ENCODE data around the gene PCNX2.

The PCNX2 gene

DNA sequence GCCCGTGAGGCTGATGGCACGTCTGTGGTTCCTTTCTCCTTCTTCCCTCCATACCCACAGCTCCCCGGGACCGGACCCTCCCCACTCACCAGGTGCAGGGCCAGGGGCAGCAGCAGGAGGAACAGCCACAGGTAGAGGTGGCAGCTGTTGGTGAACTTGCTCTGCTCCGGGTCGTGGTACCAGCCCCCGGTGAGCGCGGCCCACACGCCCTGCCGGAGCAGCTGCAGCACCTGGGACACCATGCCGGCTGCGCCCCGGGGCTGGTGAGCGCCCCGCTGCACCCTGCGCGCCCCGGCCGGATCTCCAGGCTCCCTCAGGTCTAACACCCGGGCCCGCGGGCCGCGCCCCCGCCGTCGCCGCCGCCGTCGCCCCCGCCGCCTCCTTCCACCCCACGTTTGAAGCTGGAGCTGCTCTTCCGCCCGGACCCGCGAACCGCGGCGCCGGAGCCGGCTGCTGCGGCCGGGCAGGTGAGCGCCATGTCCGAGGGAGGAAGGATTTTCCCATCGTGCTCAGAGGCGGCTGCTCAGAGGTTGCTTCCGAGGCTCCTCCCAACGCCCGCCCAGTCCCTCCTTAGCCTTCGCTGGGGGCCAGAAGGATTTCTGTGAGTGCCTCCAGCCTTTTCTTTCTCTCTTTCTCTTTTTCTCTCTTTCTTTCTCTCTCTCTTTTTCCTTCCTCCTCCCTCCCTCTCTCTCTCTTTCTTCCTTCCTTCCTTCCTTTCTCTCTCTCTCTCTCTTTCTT, at the start of gene PCNX2 (continued):
- TF ChIP-seq IKZF3 (tag by site-specific recombination; IDR thresholded peaks at IDR 0.05) (peak; percentile 83), ZSCAN4 (tag by site-specific recombination; IDR thresholded peaks at IDR 0.05) (0 out of 2 replicates have a peak, but pooled peaks have one; percentile 56), ZBTB6 (tag by site-specific recombination; IDR thresholded peaks at IDR 0.05) (peak; percentile 76), ZNF558 (tag by site-specific recombination; IDR thresholded peaks at IDR 0.05) (peak; percentile 78; the same call in 1 of the 2 replicates), ZNF692 (tag by site-specific recombination; IDR thresholded peaks at IDR 0.05) (0 out of 2 replicates have a peak, but pooled peaks have one; percentile 10), ZNF571 (tag by site-specific recombination; IDR thresholded peaks at IDR 0.05) (no peak; the same call in 1 of the 2 replicates), ZNF473 (tag by site-specific recombination; IDR thresholded peaks at IDR 0.05) (no peak), ZNF24 (tag by site-specific recombination; IDR thresholded peaks at IDR 0.05) (peak; percentile 4; the same call in 1 of the 2 replicates), PRDM2 (tag by site-specific recombination; IDR thresholded peaks at IDR 0.05; ENCODE audit: borderline replicate concordance) (no peak), ZNF211 (tag by site-specific recombination; IDR thresholded peaks at IDR 0.05; ENCODE audit: low read depth) (no peak), ZNF776 (tag by site-specific recombination; IDR thresholded peaks at IDR 0.05; ENCODE audit: borderline replicate concordance) (no peak), ZNF510 (tag by site-specific recombination; IDR thresholded peaks at IDR 0.05; ENCODE audit: insufficient replicate concordance) (no peak), ZNF174 (tag by site-specific recombination; IDR thresholded peaks at IDR 0.05) (no peak), ZNF184 (tag by site-specific recombination; IDR thresholded peaks at IDR 0.05) (peak; percentile 73; the same call in 1 of the 2 replicates), YY2 (tag by site-specific recombination; IDR thresholded peaks at IDR 0.05) (peak; percentile 58; the same call in 1 of the 2 replicates), ZNF169 (tag by site-specific recombination; IDR thresholded peaks at IDR 0.05) (no peak), ZNF48 (tag by site-specific recombination; IDR thresholded peaks at IDR 0.05) (no peak), ZNF747 (tag by site-specific recombination; IDR thresholded peaks at IDR 0.05) (no peak), ZSCAN16 (tag by site-specific recombination; IDR thresholded peaks at IDR 0.05) (no peak), ZNF423 (tag by site-specific recombination; IDR thresholded peaks at IDR 0.05) (peak; percentile 40; the same call in 1 of the 2 replicates)
- TF ChIP-seq, protein P1, sequence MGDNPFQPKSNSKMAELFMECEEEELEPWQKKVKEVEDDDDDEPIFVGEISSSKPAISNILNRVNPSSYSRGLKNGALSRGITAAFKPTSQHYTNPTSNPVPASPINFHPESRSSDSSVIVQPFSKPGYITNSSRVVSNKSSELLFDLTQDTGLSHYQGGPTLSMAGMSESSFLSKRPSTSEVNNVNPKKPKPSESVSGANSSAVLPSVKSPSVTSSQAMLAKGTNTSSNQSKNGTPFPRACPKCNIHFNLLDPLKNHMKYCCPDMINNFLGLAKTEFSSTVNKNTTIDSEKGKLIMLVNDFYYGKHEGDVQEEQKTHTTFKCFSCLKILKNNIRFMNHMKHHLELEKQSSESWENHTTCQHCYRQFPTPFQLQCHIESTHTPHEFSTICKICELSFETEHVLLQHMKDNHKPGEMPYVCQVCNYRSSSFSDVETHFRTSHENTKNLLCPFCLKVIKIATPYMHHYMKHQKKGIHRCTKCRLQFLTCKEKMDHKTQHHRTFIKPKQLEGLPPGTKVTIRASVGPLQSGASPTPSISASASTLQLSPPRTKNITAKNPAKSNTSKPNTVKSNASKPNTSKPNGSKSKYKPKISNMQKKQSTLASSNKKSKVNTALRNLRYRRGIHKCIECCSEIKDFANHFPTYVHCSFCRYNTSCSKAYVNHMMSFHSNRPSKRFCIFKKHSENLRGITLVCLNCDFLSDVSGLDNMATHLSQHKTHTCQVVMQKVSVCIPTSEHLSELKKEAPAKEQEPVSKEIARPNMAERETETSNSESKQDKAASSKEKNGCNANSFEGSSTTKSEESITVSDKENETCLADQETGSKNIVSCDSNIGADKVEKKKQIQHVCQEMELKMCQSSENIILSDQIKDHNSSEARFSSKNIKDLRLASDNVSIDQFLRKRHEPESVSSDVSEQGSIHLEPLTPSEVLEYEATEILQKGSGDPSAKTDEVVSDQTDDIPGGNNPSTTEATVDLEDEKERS (tag by site-specific recombination; IDR thresholded peaks at IDR 0.05) = no peak
- TF ChIP-seq, protein P2, sequence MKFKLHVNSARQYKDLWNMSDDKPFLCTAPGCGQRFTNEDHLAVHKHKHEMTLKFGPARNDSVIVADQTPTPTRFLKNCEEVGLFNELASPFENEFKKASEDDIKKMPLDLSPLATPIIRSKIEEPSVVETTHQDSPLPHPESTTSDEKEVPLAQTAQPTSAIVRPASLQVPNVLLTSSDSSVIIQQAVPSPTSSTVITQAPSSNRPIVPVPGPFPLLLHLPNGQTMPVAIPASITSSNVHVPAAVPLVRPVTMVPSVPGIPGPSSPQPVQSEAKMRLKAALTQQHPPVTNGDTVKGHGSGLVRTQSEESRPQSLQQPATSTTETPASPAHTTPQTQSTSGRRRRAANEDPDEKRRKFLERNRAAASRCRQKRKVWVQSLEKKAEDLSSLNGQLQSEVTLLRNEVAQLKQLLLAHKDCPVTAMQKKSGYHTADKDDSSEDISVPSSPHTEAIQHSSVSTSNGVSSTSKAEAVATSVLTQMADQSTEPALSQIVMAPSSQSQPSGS (tag by site-specific recombination; IDR thresholded peaks at IDR 0.05; ENCODE audit: low read depth) = no peak
- TF ChIP-seq, protein P3, sequence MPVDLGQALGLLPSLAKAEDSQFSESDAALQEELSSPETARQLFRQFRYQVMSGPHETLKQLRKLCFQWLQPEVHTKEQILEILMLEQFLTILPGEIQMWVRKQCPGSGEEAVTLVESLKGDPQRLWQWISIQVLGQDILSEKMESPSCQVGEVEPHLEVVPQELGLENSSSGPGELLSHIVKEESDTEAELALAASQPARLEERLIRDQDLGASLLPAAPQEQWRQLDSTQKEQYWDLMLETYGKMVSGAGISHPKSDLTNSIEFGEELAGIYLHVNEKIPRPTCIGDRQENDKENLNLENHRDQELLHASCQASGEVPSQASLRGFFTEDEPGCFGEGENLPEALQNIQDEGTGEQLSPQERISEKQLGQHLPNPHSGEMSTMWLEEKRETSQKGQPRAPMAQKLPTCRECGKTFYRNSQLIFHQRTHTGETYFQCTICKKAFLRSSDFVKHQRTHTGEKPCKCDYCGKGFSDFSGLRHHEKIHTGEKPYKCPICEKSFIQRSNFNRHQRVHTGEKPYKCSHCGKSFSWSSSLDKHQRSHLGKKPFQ (tag by site-specific recombination; IDR thresholded peaks at IDR 0.05) = no peak
